ENCODE measurements around the gene STRADB. TPM values are rescaled to one million over a fixed set of nuclear protein-coding genes. Genes with fewer than 3 reads are reported as not detected.
A peak's percentile ranks its signal among the peaks of the same experiment; 100 is the strongest.

The STRADB gene
- total RNA-seq, 4 donors from 2014 or later = 25.6 to 41.9 (median 31.4) TPM

GRCh38 chr2:201430839-201431238, 20.7 kb upstream of the STRADB start:
- Histone ChIP-seq H3K4me1 (peaks cover 42 to 44% of the 10 kb centered on the region in 2 donors), H3K27me3 (no peaks in the 10 kb centered on the region), H3K36me3 (no peaks in the 10 kb centered on the region), H3K4me3 (replicated peaks in 1 of 3) (no peak overlapping the region), H3K27ac (peak overlapping the region in 2 of 3 donors; percentile 72 to 83), H3K9me3 (no peaks in the 10 kb centered on the region)
- TF ChIP-seq CTCF (IDR thresholded peaks at IDR 0.05) (no peak), POLR2A (IDR thresholded peaks at IDR 0.05) (no peak)
- intact Hi-C loops (cut with DNase I) = no loop called here
- 97 to 100% methylated on average over 4 of the region's 5 CpGs for WGBS, 2 donors
- DNase-seq = no peak

GRCh38 chr2:201432038-201432620, 19.4 kb upstream of the STRADB start:
- TF ChIP-seq POLR2A (IDR thresholded peaks at IDR 0.05) (no peak), CTCF (IDR thresholded peaks at IDR 0.05) (no peak)
- WGBS, 2 donors = 26 to 41% methylated on average over 4 of the region's 4 CpGs
- peak overlapping the region; percentile 67 to 83 (median 72) for H3K27ac ChIP-seq

GRCh38 chr2:201432621-201433393, 18.7 kb upstream of the STRADB start:
- H3K27ac ChIP-seq = peak overlapping the region; percentile 67 to 83 (median 72)
- DNase-seq = peak in 1 of 2 donors; percentile 15
- intact Hi-C loops (cut with DNase I) = no loop called here
- H3K9me3 ChIP-seq = no peaks in the 10 kb centered on the region
- peaks cover 42 to 46% of the 10 kb centered on the region in 2 donors for H3K4me1 ChIP-seq
- TF ChIP-seq CTCF (IDR thresholded peaks at IDR 0.05) = no peak
- no peak for TF ChIP-seq POLR2A (IDR thresholded peaks at IDR 0.05)
- WGBS, 2 donors = 70% methylated on average over 5 of the region's 5 CpGs
- H3K36me3 ChIP-seq = no peaks in the 10 kb centered on the region
- H3K4me3 ChIP-seq (replicated peaks in 1 of 3) = no peak overlapping the region
- H3K27me3 ChIP-seq = no peaks in the 10 kb centered on the region

More at GRCh38 chr2:201432038-201432620, 19.4 kb upstream of the STRADB start:
- intact Hi-C loops (cut with DNase I) = no loop called here
- peaks cover 38 to 39% of the 10 kb centered on the region in 2 donors for H3K4me1 ChIP-seq
- no peaks in the 10 kb centered on the region for H3K36me3 ChIP-seq
- H3K9me3 ChIP-seq = no peaks in the 10 kb centered on the region
- H3K27me3 ChIP-seq = no peaks in the 10 kb centered on the region
- H3K4me3 ChIP-seq (replicated peaks in 1 of 3) = no peak overlapping the region
- no peak for DNase-seq

GRCh38 chr2:201433394-201433995, 18.0 kb upstream of the STRADB start:
- peaks cover 43 to 50% of the 10 kb centered on the region in 2 donors for H3K4me1 ChIP-seq
- WGBS, 2 donors = 52% methylated on average over 11 of the region's 11 CpGs
- intact Hi-C loops (cut with DNase I) = no loop called here
- H3K27me3 ChIP-seq = no peaks in the 10 kb centered on the region
- no peaks in the 10 kb centered on the region for H3K9me3 ChIP-seq
- DNase-seq = peak; percentile 30 to 59
- no peak overlapping the region for H3K4me3 ChIP-seq (replicated peaks in 1 of 3)
- TF ChIP-seq CTCF (IDR thresholded peaks at IDR 0.05) = no peak
- no peak for TF ChIP-seq POLR2A (IDR thresholded peaks at IDR 0.05)
- H3K27ac ChIP-seq = peak overlapping the region; percentile 67 to 83 (median 72)
- H3K36me3 ChIP-seq = no peaks in the 10 kb centered on the region

Measured in thyroid gland (tissue), 4 donors.